Measurements from ENCODE around the gene ELAVL1. TPM values are rescaled to one million over a fixed set of nuclear protein-coding genes. Genes with fewer than 3 reads are reported as not detected.

Gene ELAVL1
- total and polyA plus RNA-seq, 2 of the 13 experiments (the other 11 are each of a cell fraction or from before 2014, with no cell fraction given), result 27.9 to 38.4 TPM

DNA sequence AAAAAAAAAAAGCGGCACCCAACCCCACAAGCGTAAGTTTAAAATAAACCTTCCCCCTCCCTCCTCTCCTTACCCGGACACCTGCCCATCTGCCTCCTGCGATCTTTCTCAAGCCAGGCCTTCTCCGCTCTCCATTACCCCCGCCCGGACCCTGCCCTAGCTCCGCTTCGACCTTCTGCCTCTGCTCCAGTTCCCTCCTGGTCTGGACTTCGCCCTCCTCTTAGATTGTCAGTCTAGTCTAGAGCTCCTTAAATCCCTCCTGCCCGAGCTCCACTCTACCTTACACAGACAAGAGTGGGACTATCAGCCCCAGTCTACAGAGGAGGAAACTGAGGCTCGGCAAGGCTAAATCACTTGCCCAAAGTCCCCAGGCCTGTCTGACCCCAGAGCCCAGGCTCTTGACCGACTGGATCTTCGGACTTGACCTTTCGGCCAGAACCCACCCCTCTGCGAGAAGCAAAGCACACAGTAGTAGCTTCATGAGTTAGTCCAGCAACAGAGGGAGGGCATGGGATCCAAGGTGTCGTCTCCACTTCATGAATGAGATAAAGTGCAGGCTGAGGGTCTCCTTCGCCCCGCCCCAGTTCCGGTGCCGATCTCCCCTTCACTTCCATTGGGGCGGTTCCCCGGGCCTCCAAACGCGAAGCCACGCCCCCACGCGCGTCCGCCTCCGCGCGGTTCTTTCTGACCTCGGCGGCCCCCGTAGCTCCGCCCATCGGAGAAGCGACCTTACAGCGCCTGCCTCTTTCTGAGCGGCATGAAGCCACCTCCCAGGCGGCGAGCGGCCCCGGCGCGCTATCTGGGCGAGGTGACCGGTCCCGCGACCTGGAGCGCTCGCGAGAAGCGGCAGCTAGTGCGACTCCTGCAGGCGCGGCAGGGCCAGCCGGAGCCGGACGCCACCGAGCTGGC is 85.6 kb downstream of the ELAVL1 start, which contains the start of gene SNAPC2 (continued):
- TF ChIP-seq, protein P1, sequence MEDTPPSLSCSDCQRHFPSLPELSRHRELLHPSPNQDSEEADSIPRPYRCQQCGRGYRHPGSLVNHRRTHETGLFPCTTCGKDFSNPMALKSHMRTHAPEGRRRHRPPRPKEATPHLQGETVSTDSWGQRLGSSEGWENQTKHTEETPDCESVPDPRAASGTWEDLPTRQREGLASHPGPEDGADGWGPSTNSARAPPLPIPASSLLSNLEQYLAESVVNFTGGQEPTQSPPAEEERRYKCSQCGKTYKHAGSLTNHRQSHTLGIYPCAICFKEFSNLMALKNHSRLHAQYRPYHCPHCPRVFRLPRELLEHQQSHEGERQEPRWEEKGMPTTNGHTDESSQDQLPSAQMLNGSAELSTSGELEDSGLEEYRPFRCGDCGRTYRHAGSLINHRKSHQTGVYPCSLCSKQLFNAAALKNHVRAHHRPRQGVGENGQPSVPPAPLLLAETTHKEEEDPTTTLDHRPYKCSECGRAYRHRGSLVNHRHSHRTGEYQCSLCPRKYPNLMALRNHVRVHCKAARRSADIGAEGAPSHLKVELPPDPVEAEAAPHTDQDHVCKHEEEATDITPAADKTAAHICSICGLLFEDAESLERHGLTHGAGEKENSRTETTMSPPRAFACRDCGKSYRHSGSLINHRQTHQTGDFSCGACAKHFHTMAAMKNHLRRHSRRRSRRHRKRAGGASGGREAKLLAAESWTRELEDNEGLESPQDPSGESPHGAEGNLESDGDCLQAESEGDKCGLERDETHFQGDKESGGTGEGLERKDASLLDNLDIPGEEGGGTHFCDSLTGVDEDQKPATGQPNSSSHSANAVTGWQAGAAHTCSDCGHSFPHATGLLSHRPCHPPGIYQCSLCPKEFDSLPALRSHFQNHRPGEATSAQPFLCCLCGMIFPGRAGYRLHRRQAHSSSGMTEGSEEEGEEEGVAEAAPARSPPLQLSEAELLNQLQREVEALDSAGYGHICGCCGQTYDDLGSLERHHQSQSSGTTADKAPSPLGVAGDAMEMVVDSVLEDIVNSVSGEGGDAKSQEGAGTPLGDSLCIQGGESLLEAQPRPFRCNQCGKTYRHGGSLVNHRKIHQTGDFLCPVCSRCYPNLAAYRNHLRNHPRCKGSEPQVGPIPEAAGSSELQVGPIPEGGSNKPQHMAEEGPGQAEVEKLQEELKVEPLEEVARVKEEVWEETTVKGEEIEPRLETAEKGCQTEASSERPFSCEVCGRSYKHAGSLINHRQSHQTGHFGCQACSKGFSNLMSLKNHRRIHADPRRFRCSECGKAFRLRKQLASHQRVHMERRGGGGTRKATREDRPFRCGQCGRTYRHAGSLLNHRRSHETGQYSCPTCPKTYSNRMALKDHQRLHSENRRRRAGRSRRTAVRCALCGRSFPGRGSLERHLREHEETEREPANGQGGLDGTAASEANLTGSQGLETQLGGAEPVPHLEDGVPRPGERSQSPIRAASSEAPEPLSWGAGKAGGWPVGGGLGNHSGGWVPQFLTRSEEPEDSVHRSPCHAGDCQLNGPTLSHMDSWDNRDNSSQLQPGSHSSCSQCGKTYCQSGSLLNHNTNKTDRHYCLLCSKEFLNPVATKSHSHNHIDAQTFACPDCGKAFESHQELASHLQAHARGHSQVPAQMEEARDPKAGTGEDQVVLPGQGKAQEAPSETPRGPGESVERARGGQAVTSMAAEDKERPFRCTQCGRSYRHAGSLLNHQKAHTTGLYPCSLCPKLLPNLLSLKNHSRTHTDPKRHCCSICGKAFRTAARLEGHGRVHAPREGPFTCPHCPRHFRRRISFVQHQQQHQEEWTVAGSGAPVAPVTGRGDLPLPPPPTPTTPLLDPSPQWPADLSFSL (CRISPR knock-in tag; IDR thresholded peaks at IDR 0.05), result no peak
- TF ChIP-seq IRX3 (CRISPR knock-in tag; IDR thresholded peaks at IDR 0.05; ENCODE audit: borderline replicate concordance, low read depth) (no peak), ZNF546 (CRISPR knock-in tag; conservative IDR thresholded peaks at IDR 0.05) (no peak; the same call in 1 of the 2 replicates), ZNF274 (CRISPR knock-in tag; IDR thresholded peaks at IDR 0.05) (peak; percentile 88), ZNF629 (CRISPR knock-in tag; conservative IDR thresholded peaks at IDR 0.05) (peak; percentile 83), HNRNPL (IDR thresholded peaks at IDR 0.05; ENCODE audit: low read depth, low read length) (no peak), HCFC1 (IDR thresholded peaks at IDR 0.05; ENCODE audit: low read depth, low read length) (peak; percentile 37; the same call in 1 of the 2 replicates), ZSCAN30 (CRISPR knock-in tag; IDR thresholded peaks at IDR 0.05) (no peak), KLF16 (CRISPR knock-in tag; IDR thresholded peaks at IDR 0.05) (peak in 1 of 2 experiments; percentile 88; a peak in 2 of 4 replicates), ZNF101 (CRISPR knock-in tag; IDR thresholded peaks at IDR 0.05; ENCODE audit: borderline replicate concordance, low read depth) (no peak), JUN (CRISPR knock-in tag; IDR thresholded peaks at IDR 0.05) (no peak), KDM5A (IDR thresholded peaks at IDR 0.05; ENCODE audit: borderline replicate concordance, low read length) (peak; percentile 87; the same call in 1 of the 2 replicates)
- TF ChIP-seq, protein P2, sequence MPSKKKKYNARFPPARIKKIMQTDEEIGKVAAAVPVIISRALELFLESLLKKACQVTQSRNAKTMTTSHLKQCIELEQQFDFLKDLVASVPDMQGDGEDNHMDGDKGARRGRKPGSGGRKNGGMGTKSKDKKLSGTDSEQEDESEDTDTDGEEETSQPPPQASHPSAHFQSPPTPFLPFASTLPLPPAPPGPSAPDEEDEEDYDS (CRISPR knock-in tag; IDR thresholded peaks at IDR 0.05), result peak; percentile 37; the same call in 1 of the 2 replicates
- TF ChIP-seq, protein P3, sequence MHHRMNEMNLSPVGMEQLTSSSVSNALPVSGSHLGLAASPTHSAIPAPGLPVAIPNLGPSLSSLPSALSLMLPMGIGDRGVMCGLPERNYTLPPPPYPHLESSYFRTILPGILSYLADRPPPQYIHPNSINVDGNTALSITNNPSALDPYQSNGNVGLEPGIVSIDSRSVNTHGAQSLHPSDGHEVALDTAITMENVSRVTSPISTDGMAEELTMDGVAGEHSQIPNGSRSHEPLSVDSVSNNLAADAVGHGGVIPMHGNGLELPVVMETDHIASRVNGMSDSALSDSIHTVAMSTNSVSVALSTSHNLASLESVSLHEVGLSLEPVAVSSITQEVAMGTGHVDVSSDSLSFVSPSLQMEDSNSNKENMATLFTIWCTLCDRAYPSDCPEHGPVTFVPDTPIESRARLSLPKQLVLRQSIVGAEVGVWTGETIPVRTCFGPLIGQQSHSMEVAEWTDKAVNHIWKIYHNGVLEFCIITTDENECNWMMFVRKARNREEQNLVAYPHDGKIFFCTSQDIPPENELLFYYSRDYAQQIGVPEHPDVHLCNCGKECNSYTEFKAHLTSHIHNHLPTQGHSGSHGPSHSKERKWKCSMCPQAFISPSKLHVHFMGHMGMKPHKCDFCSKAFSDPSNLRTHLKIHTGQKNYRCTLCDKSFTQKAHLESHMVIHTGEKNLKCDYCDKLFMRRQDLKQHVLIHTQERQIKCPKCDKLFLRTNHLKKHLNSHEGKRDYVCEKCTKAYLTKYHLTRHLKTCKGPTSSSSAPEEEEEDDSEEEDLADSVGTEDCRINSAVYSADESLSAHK (CRISPR knock-in tag; IDR thresholded peaks at IDR 0.05; ENCODE audit: borderline replicate concordance), result no peak
- TF ChIP-seq, protein P4, sequence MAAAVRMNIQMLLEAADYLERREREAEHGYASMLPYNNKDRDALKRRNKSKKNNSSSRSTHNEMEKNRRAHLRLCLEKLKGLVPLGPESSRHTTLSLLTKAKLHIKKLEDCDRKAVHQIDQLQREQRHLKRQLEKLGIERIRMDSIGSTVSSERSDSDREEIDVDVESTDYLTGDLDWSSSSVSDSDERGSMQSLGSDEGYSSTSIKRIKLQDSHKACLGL (CRISPR knock-in tag; IDR thresholded peaks at IDR 0.05), result peak; percentile 69
